ENCODE measurements around the gene COL12A1. TPM values are rescaled to one million over a fixed set of nuclear protein-coding genes. Genes with fewer than 3 reads are reported as not detected.

COL12A1 gene
- total and polyA plus RNA-seq, 10 of the 15 experiments (the other 5 are each of a cell fraction or from before 2014, with no cell fraction given) = under 0.01 to 0.69 (median 0.11) TPM; not detected in 6

DNA sequence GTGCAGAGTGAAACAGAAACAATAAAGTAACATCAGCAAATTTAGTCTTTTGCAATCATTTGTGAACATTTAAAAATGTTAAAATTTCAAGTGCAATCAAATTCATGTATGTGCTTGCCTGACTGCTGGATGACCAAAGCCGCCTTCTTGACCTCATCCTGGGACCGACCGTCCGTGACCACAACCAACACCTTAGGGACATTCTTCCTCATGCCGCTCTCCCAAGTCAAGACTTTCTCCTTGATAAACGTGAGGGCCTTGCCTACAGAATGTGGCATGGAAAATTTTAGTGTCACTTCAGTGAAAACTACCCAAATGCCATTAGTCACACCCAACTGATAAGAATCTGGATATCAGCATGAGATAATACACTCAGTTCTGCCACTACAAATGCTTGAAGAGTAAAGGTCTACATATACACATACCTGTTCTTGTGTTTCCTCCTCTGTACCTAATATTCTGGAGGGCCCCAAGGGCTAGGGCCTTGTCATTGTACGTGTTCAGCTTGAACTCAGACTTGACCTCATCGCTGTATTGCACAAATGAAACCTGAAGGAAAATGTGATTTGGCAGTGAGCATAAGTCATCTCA, 86.8 kb downstream of the COL12A1 start (continued):
- no peak for TF ChIP-seq TCF3 (IDR thresholded peaks at IDR 0.05; ENCODE audit: borderline replicate concordance, insufficient read depth, low read depth, low read length)

GRCh38 chr6:75117701-75118100, 88.2 kb downstream of the COL12A1 start:
- WGBS (ENCODE audit: insufficient coverage, insufficient replicate concordance, low lambda C conversion rate, missing lambda C conversion rate) = 13% methylated on average over 2 of the region's 2 CpGs
- TF ChIP-seq NFIC (IDR thresholded peaks at IDR 0.05; ENCODE audit: low read depth, low read length) (no peak), GABPA (IDR thresholded peaks at IDR 0.05; ENCODE audit: low read depth) (no peak), TCF7 (IDR thresholded peaks at IDR 0.05; ENCODE audit: borderline replicate concordance) (no peak)
- TF ChIP-seq, protein P1, sequence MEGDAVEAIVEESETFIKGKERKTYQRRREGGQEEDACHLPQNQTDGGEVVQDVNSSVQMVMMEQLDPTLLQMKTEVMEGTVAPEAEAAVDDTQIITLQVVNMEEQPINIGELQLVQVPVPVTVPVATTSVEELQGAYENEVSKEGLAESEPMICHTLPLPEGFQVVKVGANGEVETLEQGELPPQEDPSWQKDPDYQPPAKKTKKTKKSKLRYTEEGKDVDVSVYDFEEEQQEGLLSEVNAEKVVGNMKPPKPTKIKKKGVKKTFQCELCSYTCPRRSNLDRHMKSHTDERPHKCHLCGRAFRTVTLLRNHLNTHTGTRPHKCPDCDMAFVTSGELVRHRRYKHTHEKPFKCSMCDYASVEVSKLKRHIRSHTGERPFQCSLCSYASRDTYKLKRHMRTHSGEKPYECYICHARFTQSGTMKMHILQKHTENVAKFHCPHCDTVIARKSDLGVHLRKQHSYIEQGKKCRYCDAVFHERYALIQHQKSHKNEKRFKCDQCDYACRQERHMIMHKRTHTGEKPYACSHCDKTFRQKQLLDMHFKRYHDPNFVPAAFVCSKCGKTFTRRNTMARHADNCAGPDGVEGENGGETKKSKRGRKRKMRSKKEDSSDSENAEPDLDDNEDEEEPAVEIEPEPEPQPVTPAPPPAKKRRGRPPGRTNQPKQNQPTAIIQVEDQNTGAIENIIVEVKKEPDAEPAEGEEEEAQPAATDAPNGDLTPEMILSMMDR (IDR thresholded peaks at IDR 0.05 in 2 of 3, conservative IDR thresholded peaks at IDR 0.05 in 1 of 3; ENCODE audit: control insufficient read depth in 2 of 3, extremely low read depth in 1 of 3, insufficient read depth in 1 of 3, low read depth in 3 of 3, low read length in 3 of 3) = no peak
- ChIA-PET RAD21 (ENCODE audit: unreplicated experiment) (no interaction called here), POLR2A (no interaction called here), CTCF (no interaction called here), SMC1A (ENCODE audit: uncharacterized antibody, unreplicated experiment) (no interaction called here)
- intact Hi-C loops (cut with micrococcal nuclease; ENCODE audit: unreplicated experiment) (no loop called here), in situ Hi-C loops (cut with MboI) (no loop called here)
- no peaks in the 10 kb centered on the region for H4K20me1 ChIP-seq (ENCODE audit: control insufficient read depth, insufficient read depth)
- H3K4me2 ChIP-seq (ENCODE audit: control insufficient read depth, insufficient read depth) = no peak overlapping the region
- no peaks in the 10 kb centered on the region for H3K79me2 ChIP-seq (ENCODE audit: control insufficient read depth, insufficient read depth, low read length)
- no peak overlapping the region for H2AFZ ChIP-seq (ENCODE audit: control insufficient read depth, low read depth, low read length)
- no TSS peak for BruUV-seq (replicated peaks)
- H3K4me1 ChIP-seq (ENCODE audit: control insufficient read depth, insufficient read depth, low read length) = no peaks in the 10 kb centered on the region
- ATAC-seq (no peak), FAIRE-seq (no peak), DNase-seq (ENCODE audit: low read depth, low spot score) (no peak)
- H3K36me3 ChIP-seq (ENCODE audit: control insufficient read depth in 2 of 2, insufficient read depth in 2 of 2, low read length in 1 of 2) = no peaks in the 10 kb centered on the region
- H3K9ac ChIP-seq (ENCODE audit: control insufficient read depth, insufficient read depth, low read length) = no peak overlapping the region
- no peak overlapping the region for H3K4me3 ChIP-seq
- no peaks in the 10 kb centered on the region; a peak in 1 of 4 replicates for H3K27me3 ChIP-seq (replicated peaks in 1 of 2; ENCODE audit: control insufficient read depth in 2 of 2, insufficient read depth in 2 of 2, low read length in 1 of 2)
- H3K9me3 ChIP-seq (replicated peaks; ENCODE audit: control insufficient read depth, insufficient read depth, low read length) = no peaks in the 10 kb centered on the region
- no peak overlapping the region for H3K27ac ChIP-seq (ENCODE audit: control insufficient read depth, insufficient read depth)
